A673 (cell line): ENCODE measurements around the gene RFXAP.

ENCODE experiments used
- CTCF ChIP-seq: fragments of 300-800, 200-600 bp; sonication (generic); conservative IDR thresholded peaks from 2 replicates; pipeline ENCODE4 v1.5.1; 2017; ENCODE audit warnings: low read depth, mild to moderate bottlenecking, antibody characterized with exemption, low read length, moderate library complexity, mixed read lengths
- EZH2 ChIP-seq: fragments of 200-600 bp; sonication (generic); IDR thresholded peaks from 2 replicates; pipeline ENCODE4 v1.6.1; 2017; ENCODE audit warnings: borderline replicate concordance, low read depth, mild to moderate bottlenecking, mixed read lengths, antibody characterized with exemption, low read length; ENCODE audit not compliant: poor library complexity, severe bottlenecking

- TF ChIP-seq CTCF = no peak
- no peak for TF ChIP-seq EZH2
Observed at GRCh38 chr13:36789061-36789460, 30.0 kb upstream of the RFXAP start.
